K562 (cell line): ENCODE measurements around the gene RPP14. TPM values are rescaled to one million over a fixed set of nuclear protein-coding genes. Genes with fewer than 3 reads are reported as not detected.

Experiments
- ATAC-seq: fragments of 200-7000 bp; cut with Tn5 transposase; 3 replicates; pipeline ENCODE4 v1.9.1; 2020; ENCODE audit warnings: moderate library complexity
- BruUV-seq: library from RNA; stranded (reverse); fragments of 400-500 nt; replicated peaks from 2 replicates; lab custom pipeline; 2021; lab: Mats Ljungman, UMichigan
- CTCF ChIA-PET: fragments of 300-600 bp; formaldehyde crosslinking; extraction: SDS; loops from one replicate; lab custom pipeline; 2021; ENCODE audit warnings: low intra/inter-chr PET ratio; lab: Yijun Ruan, JAX
- POLR2A ChIA-PET: fragments of 300-600, 350-650 bp; sonication (Branson Sonifier 250); formaldehyde crosslinking; extraction: SDS; loops from one replicate; lab custom pipeline; 2021; ENCODE audit warnings: antibody characterized with exemption, inconsistent platforms; lab: Yijun Ruan, JAX
- DNase-seq, 4 experiments: peaks; one replicate each; pipeline versions ENCODE4 v3.0.0 to v3.0.0-alpha.2; 2011 to 2018; ENCODE audit warnings: low spot score in 3 of 4, mixed read lengths in 3 of 4; ENCODE audit errors: extremely low read depth in 1 of 4
- FAIRE-seq: peaks from 2 replicates; lab custom pipeline; 2011; peaks lifted over from hg19 to GRCh38; lab: Jason Lieb, UNC
- H2AFZ ChIP-seq: 2 replicates; pipeline ENCODE4 v1.6.0; 2011; ENCODE audit warnings: low read depth, low read length, control low read depth, inconsistent platforms
- H3K27ac ChIP-seq: fragments of 200-600 bp; 3 replicates; pipeline ENCODE4 v1.8.0; 2011; ENCODE audit warnings: low read depth, mild to moderate bottlenecking, control low read depth, inconsistent platforms, low read length, moderate library complexity, mixed read lengths; ENCODE audit errors: extremely low read depth
- H3K27me3 ChIP-seq, 2 experiments: fragments of 300-600 bp in 1 of 2; 2 replicates in 1 of 2; 3 replicates in 1 of 2; pipeline versions ENCODE4 v1.6.0 to v1.8.0; 2011; ENCODE audit warnings: inconsistent platforms in 2 of 2, low read length in 2 of 2, mild to moderate bottlenecking in 1 of 2, mixed read lengths in 1 of 2, moderate library complexity in 1 of 2; ENCODE audit not compliant: control insufficient read depth in 2 of 2, insufficient read depth in 2 of 2
- H3K36me3 ChIP-seq: fragments of 300-600 bp; 3 replicates; pipeline ENCODE4 v1.8.0; 2011; ENCODE audit warnings: mild to moderate bottlenecking, low read length, inconsistent platforms; ENCODE audit not compliant: control insufficient read depth, insufficient read depth
- H3K4me1 ChIP-seq, 2 experiments: fragments of 200-600 bp in 1 of 2; replicated peaks in 1 of 2; 2 replicates in 1 of 2; 3 replicates in 1 of 2; pipeline versions ENCODE4 v1.5.1 to v1.8.0; 2011; ENCODE audit warnings: inconsistent platforms in 2 of 2, low read length in 2 of 2, mild to moderate bottlenecking in 1 of 2, mixed read lengths in 1 of 2, moderate library complexity in 1 of 2; ENCODE audit not compliant: control insufficient read depth in 2 of 2, insufficient read depth in 2 of 2
- H3K4me2 ChIP-seq: 2 replicates; pipeline ENCODE4 v1.6.1; 2011; ENCODE audit warnings: low read length, control low read depth, inconsistent platforms, mixed read lengths; ENCODE audit not compliant: insufficient read depth
- H3K4me3 ChIP-seq: fragments of 200-600 bp; sonication (generic), shearing (Covaris generic); 2 replicates; pipeline ENCODE4 v1.5.1; 2016; ENCODE audit warnings: control low read depth, inconsistent platforms
- H3K79me2 ChIP-seq: fragments of 200-600 bp; 3 replicates; pipeline ENCODE4 v1.8.0; 2011; ENCODE audit warnings: low read length, inconsistent platforms; ENCODE audit not compliant: control insufficient read depth, insufficient read depth
- H3K9ac ChIP-seq, 2 experiments: 2 replicates each; pipeline versions ENCODE4 v1.6.0 to v1.6.1; 2011; ENCODE audit warnings: low read depth in 2 of 2, low read length in 2 of 2, control low read depth in 1 of 2, inconsistent platforms in 1 of 2, mild to moderate bottlenecking in 1 of 2, mixed read lengths in 1 of 2; ENCODE audit not compliant: insufficient read depth in 1 of 2
- H3K9me1 ChIP-seq: one replicate; pipeline ENCODE4 v1.6.0; 2011; ENCODE audit warnings: inconsistent platforms, mild to moderate bottlenecking, low read length, moderate library complexity; ENCODE audit not compliant: control insufficient read depth, insufficient read depth
- H3K9me3 ChIP-seq: replicated peaks from 2 replicates; pipeline ENCODE4 v1.5.1; 2011; ENCODE audit warnings: low read depth, low read length, inconsistent platforms; ENCODE audit not compliant: control insufficient read depth, insufficient read depth
- H4K20me1 ChIP-seq: replicated peaks from 2 replicates; pipeline ENCODE4 v1.6.1; 2011; ENCODE audit warnings: low read length, inconsistent platforms, mixed read lengths; ENCODE audit not compliant: control insufficient read depth, insufficient read depth
- DLX4 ChIP-seq: fragments of 250-450 bp; sonication (Bioruptor Pico); IDR thresholded peaks from 2 replicates; pipeline ENCODE4 v1.6.1; 2021; ENCODE audit warnings: mild to moderate bottlenecking
- DMBX1 ChIP-seq: fragments of 250-450 bp; sonication (Bioruptor Pico); IDR thresholded peaks from 2 replicates; pipeline ENCODE4 v1.8.0; 2022; ENCODE audit warnings: inconsistent platforms, mild to moderate bottlenecking, moderate library complexity, borderline replicate concordance
- FOXO4 ChIP-seq: fragments of 450-650 bp; formaldehyde crosslinking; IDR thresholded peaks from 2 replicates; pipeline ENCODE4 v1.4.0; 2020; ENCODE audit warnings: mild to moderate bottlenecking, moderate library complexity
- GTF2A2 ChIP-seq: IDR thresholded peaks from 2 replicates; pipeline ENCODE4 v1.6.1; 2016; ENCODE audit warnings: mild to moderate bottlenecking, missing genetic modification characterization, missing compliant biosample characterization
- GTF3C2 ChIP-seq: IDR thresholded peaks from 3 replicates; pipeline ENCODE4 v1.6.1; 2011; ENCODE audit warnings: borderline replicate concordance, mild to moderate bottlenecking, moderate library complexity; ENCODE audit not compliant: insufficient read length; ENCODE audit errors: extremely low read depth
- HNRNPUL1 ChIP-seq: fragments of 200-400 bp; formaldehyde crosslinking; IDR thresholded peaks from 2 replicates; pipeline ENCODE4 v1.6.1; 2017; ENCODE audit warnings: low read length
- RBM15 ChIP-seq: fragments of 200-400 bp; formaldehyde crosslinking; IDR thresholded peaks from 2 replicates; pipeline ENCODE4 v1.6.1; 2018; ENCODE audit warnings: mild to moderate bottlenecking, low read length, moderate library complexity; ENCODE audit not compliant: insufficient read depth
- SRSF7 ChIP-seq: fragments of 200-400 bp; formaldehyde crosslinking; optimal IDR thresholded peaks from 2 replicates; pipeline ENCODE3; 2017; ENCODE audit warnings: mild to moderate bottlenecking, low read depth, low read length
- TAF15 ChIP-seq: fragments of 200-400 bp; formaldehyde crosslinking; IDR thresholded peaks from 2 replicates; pipeline ENCODE4 v1.6.1; 2017; ENCODE audit warnings: mild to moderate bottlenecking, low read depth, low read length, moderate library complexity
- ZBTB9 ChIP-seq: fragments of 450-650 bp; formaldehyde crosslinking; IDR thresholded peaks from 2 replicates; pipeline ENCODE4 v1.4.0; 2020; ENCODE audit warnings: mild to moderate bottlenecking, moderate library complexity
- WGBS: fragments of 100-300 bp; shearing (Covaris generic); methylation state at CpG from one replicate; pipeline ENCODE4 v1.1.6; 2016; ENCODE audit warnings: low coverage, mixed read lengths; ENCODE audit not compliant: insufficient coverage; ENCODE audit errors: missing lambda C conversion rate; 5-methylcytosine and 5-hydroxymethylcytosine counted together
- in situ Hi-C: fragments of 300-500 bp; cut with MboI; formaldehyde crosslinking; loops from 4 replicates; pipeline ENCODE4 v1.15.0; 2018; ENCODE audit warnings: inconsistent platforms, mixed read lengths
- intact Hi-C: fragments of 100-400 bp; cut with micrococcal nuclease; formaldehyde crosslinking; loops from 2 replicates; pipeline ENCODE4 v1.14.2; 2022
- polyA plus RNA-seq, 8 experiments: library from polyadenylated mRNA; depleted of rRNA in 4 of 8; stranded (reverse) in 5 of 8; unstranded in 3 of 8; fragments of >200 nt; fragmentation: Nextera tagmentation in 2 of 8; fragmentation: Illumina TruSeq in 1 of 8; extraction: Ambion mirVana in 2 of 8; extraction: Trizol in 1 of 8; gene quantifications; 2 replicates each; pipeline versions ENCODE4 v1.2.1 to v1.2.3, GENCODE V29; 2011 to 2014; ENCODE audit warnings: inconsistent platforms in 1 of 8, missing spikeins in 1 of 8
- total RNA-seq, 7 experiments: library from RNA; depleted of rRNA in 6 of 7; stranded (reverse); fragments of >200 nt in 6 of 7; fragmentation: Illumina TruSeq in 2 of 7; extraction: Trizol in 2 of 7; gene quantifications; 2 replicates each; pipeline versions ENCODE4 v1.2.1 to v1.2.3, GENCODE V29; 2011 to 2021; ENCODE audit warnings: low replicate concordance in 1 of 7

The RPP14 gene
- total and polyA plus RNA-seq, 9 of the 15 experiments (the other 6 are each of a cell fraction or from before 2014, with no cell fraction given): 13.5 to 20.8 (median 15.4) TPM

- no peaks in the 10 kb centered on the region for H4K20me1 ChIP-seq
- H3K9ac ChIP-seq: no peak overlapping the region
- no peak overlapping the region for H3K4me3 ChIP-seq
- no peak for DNase-seq
- no peaks in the 10 kb centered on the region for H3K9me1 ChIP-seq
- no peaks in the 10 kb centered on the region for H3K9me3 ChIP-seq
- in situ Hi-C loops (no loop called here), intact Hi-C loops (no loop called here)
- ChIA-PET POLR2A (no interaction called here), CTCF (no interaction called here)
- no peak for ATAC-seq
- no peak overlapping the region for H3K4me2 ChIP-seq
- no peaks in the 10 kb centered on the region for H3K4me1 ChIP-seq
- no TSS peak for BruUV-seq
- H3K27ac ChIP-seq: no peak overlapping the region
- 43% methylated on average over 3 of the region's 3 CpGs for WGBS
- no peak for FAIRE-seq
- H3K79me2 ChIP-seq: no peaks in the 10 kb centered on the region
- H3K36me3 ChIP-seq: no peaks in the 10 kb centered on the region
- no peaks in the 10 kb centered on the region for H3K27me3 ChIP-seq
- no peak overlapping the region for H2AFZ ChIP-seq
- no peak for TF ChIP-seq FOXO4 (CRISPR knock-in tag)
- TF ChIP-seq RBM15: no peak
- TF ChIP-seq GTF3C2: no peak
- no peak for TF ChIP-seq HNRNPUL1
- no peak for TF ChIP-seq DMBX1 (CRISPR knock-in tag)
- TF ChIP-seq DLX4 (CRISPR knock-in tag): no peak
- no peak for TF ChIP-seq ZBTB9 (CRISPR knock-in tag)
- no peak for TF ChIP-seq TAF15
- TF ChIP-seq GTF2A2: no peak
- TF ChIP-seq SRSF7: no peak
These were observed 31.9 kb upstream of the RPP14 start for GRCh38 chr3:58274027-58274614.
